ENCODE data around the gene ENTPD5. TPM values are rescaled to one million over a fixed set of nuclear protein-coding genes. Genes with fewer than 3 reads are reported as not detected.

ENTPD5 gene
- total RNA-seq, 5 donors from 2014 or later (not counting 1 experiment from before 2014, with no cell fraction given) = 7.8 to 14.6 (median 11.6) TPM

- Histone ChIP-seq H3K27me3 (replicated peaks in 1 of 2; ENCODE audit: control insufficient read depth in 2 of 2, extremely low read depth in 1 of 2, insufficient read depth in 2 of 2, low read length in 1 of 2) (no peaks in the 10 kb centered on the region), H3K36me3 (ENCODE audit: control insufficient read depth in 2 of 2, extremely low read depth in 1 of 2, insufficient read depth in 1 of 2, low read length in 1 of 2) (no peaks in the 10 kb centered on the region), H3K4me1 (ENCODE audit: control insufficient read depth in 1 of 2, extremely low read depth in 1 of 2, insufficient read depth in 2 of 2, low read length in 2 of 2) (no peaks in the 10 kb centered on the region), H3K4me3 (ENCODE audit: control insufficient read depth in 1 of 2, extremely low read depth in 1 of 2, low read length in 1 of 2) (no peak overlapping the region), H3K9me3 (no peaks in the 10 kb centered on the region), H3K27ac (ENCODE audit: low read length) (no peak overlapping the region)
- Mint-ChIP-seq H3K27ac (no peak overlapping the region), H3K9me3 (no peaks in the 10 kb centered on the region), H3K27me3 (no peaks in the 10 kb centered on the region), H3K4me3 (no peak overlapping the region), H3K4me1 (no peaks in the 10 kb centered on the region), H3K36me3 (no peaks in the 10 kb centered on the region)
- ChIA-PET CTCF (no interaction called here), POLR2A (no interaction called here)
- no peak for ATAC-seq (replicated peaks in 1 of 4)
- DNase-seq = no peak
- no CpG with 5 or more reads among the region's 3 CpGs for WGBS (ENCODE audit: insufficient coverage)
These were observed 10.0 kb upstream of the ENTPD5 start for GRCh38 chr14:74029136-74029535.

GRCh38 chr14:74022346-74022745 is 3.3 kb upstream of the ENTPD5 start:
- no peaks in the 10 kb centered on the region for H3K36me3 Mint-ChIP-seq
- POLR2A ChIA-PET = no interaction called here
- DNase-seq (no peak), ATAC-seq (replicated peaks in 1 of 4) (no peak)
- Histone ChIP-seq H3K36me3 (ENCODE audit: control insufficient read depth in 2 of 2, extremely low read depth in 1 of 2, insufficient read depth in 1 of 2, low read length in 1 of 2) (no peaks in the 10 kb centered on the region), H3K4me1 (ENCODE audit: control insufficient read depth in 1 of 2, extremely low read depth in 1 of 2, insufficient read depth in 2 of 2, low read length in 2 of 2) (peaks cover 4 to 16% of the 10 kb centered on the region in 2 experiments), H3K4me3 (ENCODE audit: control insufficient read depth in 1 of 2, extremely low read depth in 1 of 2, low read length in 1 of 2) (no peak overlapping the region), H3K27me3 (replicated peaks in 1 of 2; ENCODE audit: control insufficient read depth in 2 of 2, extremely low read depth in 1 of 2, insufficient read depth in 2 of 2, low read length in 1 of 2) (no peaks in the 10 kb centered on the region), H3K27ac (ENCODE audit: low read length) (no peak overlapping the region), H3K9me3 (no peaks in the 10 kb centered on the region)
- no peak overlapping the region for H3K27ac Mint-ChIP-seq
- no peaks in the 10 kb centered on the region for H3K27me3 Mint-ChIP-seq
- CTCF ChIA-PET = no interaction called here
- peaks cover 15 to 17% (median 16%) of the 10 kb centered on the region in 3 donors for H3K4me1 Mint-ChIP-seq
- H3K4me3 Mint-ChIP-seq = no peak overlapping the region
- H3K9me3 Mint-ChIP-seq = no peaks in the 10 kb centered on the region
- WGBS (ENCODE audit: insufficient coverage) = no CpG with 5 or more reads among the region's 4 CpGs

GRCh38 chr14:74019408-74020137 is 485 bp upstream of the ENTPD5 start:
- Histone ChIP-seq H3K36me3 (ENCODE audit: control insufficient read depth in 2 of 2, extremely low read depth in 1 of 2, insufficient read depth in 1 of 2, low read length in 1 of 2) (no peaks in the 10 kb centered on the region), H3K4me1 (ENCODE audit: control insufficient read depth in 1 of 2, extremely low read depth in 1 of 2, insufficient read depth in 2 of 2, low read length in 2 of 2) (peaks cover 4 to 16% of the 10 kb centered on the region in 2 experiments), H3K27me3 (replicated peaks in 1 of 2; ENCODE audit: control insufficient read depth in 2 of 2, extremely low read depth in 1 of 2, insufficient read depth in 2 of 2, low read length in 1 of 2) (no peaks in the 10 kb centered on the region), H3K27ac (ENCODE audit: low read length) (peak overlapping the region; percentile 86), H3K4me3 (ENCODE audit: control insufficient read depth in 1 of 2, extremely low read depth in 1 of 2, low read length in 1 of 2) (peak overlapping the region; percentile 84 to 94), H3K9me3 (no peaks in the 10 kb centered on the region)
- ChIA-PET POLR2A (interaction anchor here in 1 of 2 donors (1.2 kb wide), 1 partner anchor 70 kb away, joined by 4 read pairs; the partner anchor contains the start of genes COQ6 and FAM161B), CTCF (interaction anchor here in 1 of 2 donors (0.6 kb wide), 1 partner anchor 247 kb away, joined by 3 read pairs; no protein-coding TSS in a partner anchor)
- Mint-ChIP-seq H3K27ac (peak overlapping the region; percentile 87 to 89), H3K9me3 (no peaks in the 10 kb centered on the region), H3K4me3 (peak overlapping the region; percentile 83 to 94 (median 92)), H3K27me3 (no peaks in the 10 kb centered on the region), H3K36me3 (no peaks in the 10 kb centered on the region), H3K4me1 (peaks cover 15 to 17% (median 16%) of the 10 kb centered on the region in 3 donors)
- peak in 1 of 35 experiments; percentile 13 for DNase-seq
- WGBS (ENCODE audit: insufficient coverage) = under 1% methylated on average over 16 of the region's 21 CpGs
- no peak for ATAC-seq (replicated peaks in 1 of 4)

GRCh38 chr14:74018174-74018585 is 908 bp downstream of the ENTPD5 start:
- DNase-seq = peak in 1 of 35 experiments; percentile 46
- CTCF ChIA-PET = interaction anchor here in 1 of 2 donors (0.7 kb wide), 1 partner anchor 44 kb away, joined by 3 read pairs; no protein-coding TSS in a partner anchor

GRCh38 chr14:74015963-74016362 is 3.1 kb downstream of the ENTPD5 start:
- Mint-ChIP-seq H3K4me3 (no peak overlapping the region), H3K4me1 (peaks cover 15 to 17% (median 16%) of the 10 kb centered on the region in 3 donors), H3K27me3 (no peaks in the 10 kb centered on the region), H3K36me3 (peaks cover 16% of the 10 kb centered on the region), H3K9me3 (no peaks in the 10 kb centered on the region), H3K27ac (no peak overlapping the region)
- no peak for ATAC-seq (replicated peaks in 1 of 4)
- POLR2A ChIA-PET = interaction anchor here in 1 of 2 donors (0.6 to 0.7 kb wide), 2 partner anchors 64 to 266 kb away, joined by 3 to 9 read pairs; no protein-coding TSS in a partner anchor
- no peaks in the 10 kb centered on the region for H3K9me3 ChIP-seq
- no peak overlapping the region for H3K4me3 ChIP-seq (ENCODE audit: control insufficient read depth in 1 of 2, extremely low read depth in 1 of 2, low read length in 1 of 2)
- H3K4me1 ChIP-seq (ENCODE audit: control insufficient read depth in 1 of 2, extremely low read depth in 1 of 2, insufficient read depth in 2 of 2, low read length in 2 of 2) = peaks cover 4 to 16% of the 10 kb centered on the region in 2 experiments
- peaks cover 0 to 7% of the 10 kb centered on the region in 2 donors for H3K36me3 ChIP-seq (ENCODE audit: control insufficient read depth in 2 of 2, extremely low read depth in 1 of 2, insufficient read depth in 1 of 2, low read length in 1 of 2)
- no peak for DNase-seq
- CTCF ChIA-PET = interaction anchor here in 1 of 2 donors (0.5 kb wide), 1 partner anchor 66 kb away, joined by 3 read pairs; no protein-coding TSS in a partner anchor
- no peak overlapping the region for H3K27ac ChIP-seq (ENCODE audit: low read length)
- no peaks in the 10 kb centered on the region for H3K27me3 ChIP-seq (replicated peaks in 1 of 2; ENCODE audit: control insufficient read depth in 2 of 2, extremely low read depth in 1 of 2, insufficient read depth in 2 of 2, low read length in 1 of 2)

More at GRCh38 chr14:74018174-74018585, 908 bp downstream of the ENTPD5 start:
- peak in 2 of 4 experiments; percentile 13 to 19 for ATAC-seq (replicated peaks in 1 of 4)
- peak overlapping the region; percentile 89 to 94 (median 92) for H3K4me3 Mint-ChIP-seq
- peak overlapping the region; percentile 74 to 94 for H3K4me3 ChIP-seq (ENCODE audit: control insufficient read depth in 1 of 2, extremely low read depth in 1 of 2, low read length in 1 of 2)
- no peaks in the 10 kb centered on the region for H3K9me3 ChIP-seq
- H3K4me1 ChIP-seq (ENCODE audit: control insufficient read depth in 1 of 2, extremely low read depth in 1 of 2, insufficient read depth in 2 of 2, low read length in 2 of 2) = peaks cover 4 to 16% of the 10 kb centered on the region in 2 experiments
- peaks cover 8% of the 10 kb centered on the region for H3K36me3 Mint-ChIP-seq
- H3K36me3 ChIP-seq (ENCODE audit: control insufficient read depth in 2 of 2, extremely low read depth in 1 of 2, insufficient read depth in 1 of 2, low read length in 1 of 2) = peaks cover 0 to 7% of the 10 kb centered on the region in 2 donors
- no peaks in the 10 kb centered on the region for H3K9me3 Mint-ChIP-seq
- H3K27ac ChIP-seq (ENCODE audit: low read length) = peak overlapping the region; percentile 90
- peak overlapping the region; percentile 94 to 96 for H3K27ac Mint-ChIP-seq
- H3K27me3 ChIP-seq (replicated peaks in 1 of 2; ENCODE audit: control insufficient read depth in 2 of 2, extremely low read depth in 1 of 2, insufficient read depth in 2 of 2, low read length in 1 of 2) = no peaks in the 10 kb centered on the region
- no peaks in the 10 kb centered on the region for H3K27me3 Mint-ChIP-seq
- peaks cover 15 to 17% (median 16%) of the 10 kb centered on the region in 3 donors for H3K4me1 Mint-ChIP-seq
- POLR2A ChIA-PET = interaction anchor here in 1 of 2 donors (0.5 to 0.7 kb wide), 3 partner anchors 66 to 1638 kb away, joined by 3 to 11 read pairs (median 8); no protein-coding TSS in a partner anchor
- 0% methylated on average over 2 of the region's 8 CpGs for WGBS (ENCODE audit: insufficient coverage)

GRCh38 chr14:74015176-74015575 is 3.9 kb downstream of the ENTPD5 start:
- Mint-ChIP-seq H3K4me3 (no peak overlapping the region), H3K36me3 (peaks cover 17% of the 10 kb centered on the region), H3K27me3 (no peaks in the 10 kb centered on the region), H3K9me3 (no peaks in the 10 kb centered on the region), H3K27ac (no peak overlapping the region), H3K4me1 (peaks cover 15 to 16% (median 16%) of the 10 kb centered on the region in 3 donors)
- ATAC-seq (replicated peaks in 1 of 4) = no peak
- H3K4me1 ChIP-seq (ENCODE audit: control insufficient read depth in 1 of 2, extremely low read depth in 1 of 2, insufficient read depth in 2 of 2, low read length in 2 of 2) = peaks cover 4 to 16% of the 10 kb centered on the region in 2 experiments
- H3K9me3 ChIP-seq = no peaks in the 10 kb centered on the region
- POLR2A ChIA-PET = interaction anchor here in 1 of 2 donors (0.6 to 0.7 kb wide), 2 partner anchors 64 to 266 kb away, joined by 3 to 9 read pairs; no protein-coding TSS in a partner anchor
- peaks cover 0 to 13% of the 10 kb centered on the region in 2 donors for H3K36me3 ChIP-seq (ENCODE audit: control insufficient read depth in 2 of 2, extremely low read depth in 1 of 2, insufficient read depth in 1 of 2, low read length in 1 of 2)
- no peaks in the 10 kb centered on the region for H3K27me3 ChIP-seq (replicated peaks in 1 of 2; ENCODE audit: control insufficient read depth in 2 of 2, extremely low read depth in 1 of 2, insufficient read depth in 2 of 2, low read length in 1 of 2)
- CTCF ChIA-PET = no interaction called here
- DNase-seq = no peak
- no peak overlapping the region for H3K27ac ChIP-seq (ENCODE audit: low read length)
- WGBS (ENCODE audit: insufficient coverage) = no CpG with 5 or more reads among the region's 3 CpGs
- H3K4me3 ChIP-seq (ENCODE audit: control insufficient read depth in 1 of 2, extremely low read depth in 1 of 2, low read length in 1 of 2) = no peak overlapping the region

Data from T-cell (primary cell).